GM12878 (cell line): ENCODE data around the gene PLCB4. TPM values are rescaled to one million over a fixed set of nuclear protein-coding genes. Genes with fewer than 3 reads are reported as not detected.

ENCODE experiments used
- ATAC-seq: fragments of 200-7000 bp; cut with Tn5 transposase; 3 replicates; pipeline ENCODE4 v1.9.1; 2020; ENCODE audit warnings: mild to moderate bottlenecking, moderate library complexity
- BruUV-seq: library from RNA; stranded (reverse); fragments of 400-500 nt; replicated peaks from 2 replicates; lab custom pipeline; 2021; lab: Mats Ljungman, UMichigan
- CTCF ChIA-PET: fragments of 300-600 bp; sonication (Branson Sonifier 250); formaldehyde crosslinking; extraction: SDS; loops from one replicate; lab custom pipeline; 2021; ENCODE audit warnings: inconsistent platforms; lab: Yijun Ruan, JAX
- POLR2A ChIA-PET: fragments of 350-600 bp; formaldehyde crosslinking; extraction: SDS; loops from one replicate; lab custom pipeline; 2021; ENCODE audit warnings: inconsistent platforms; lab: Charles Lee
- RAD21 ChIA-PET: fragments of 300-600 bp; sonication (Branson Sonifier 250); formaldehyde crosslinking; loops from one replicate; lab custom pipeline; 2023; ENCODE audit warnings: antibody characterized with exemption; ENCODE audit not compliant: unreplicated experiment; lab: Charles Lee
- SMC1A ChIA-PET: fragments of 300-600 bp; sonication (Branson Sonifier 250); formaldehyde crosslinking; loops from one replicate; lab custom pipeline; 2023; ENCODE audit not compliant: unreplicated experiment, uncharacterized antibody; lab: Charles Lee
- DNase-seq: peaks from one replicate; pipeline ENCODE4 v3.0.0-alpha.2; 2011; ENCODE audit warnings: low read depth, low spot score
- FAIRE-seq: peaks from 3 replicates; lab custom pipeline; 2011; peaks lifted over from hg19 to GRCh38; lab: Jason Lieb, UNC
- H2AFZ ChIP-seq: 2 replicates; pipeline ENCODE4 v1.6.0; 2011; ENCODE audit warnings: low read depth, low read length, control low read depth; ENCODE audit not compliant: control insufficient read depth
- H3K27ac ChIP-seq: 2 replicates; pipeline ENCODE4 v1.5.1; 2011; ENCODE audit warnings: control low read depth; ENCODE audit not compliant: control insufficient read depth, insufficient read depth
- H3K27me3 ChIP-seq, 2 experiments: replicated peaks in 1 of 2; 2 replicates each; pipeline versions ENCODE4 v1.6.0 to v1.6.1; 2011; ENCODE audit warnings: low read length in 1 of 2; ENCODE audit not compliant: control insufficient read depth in 2 of 2, insufficient read depth in 2 of 2
- H3K36me3 ChIP-seq, 2 experiments: 2 replicates each; pipeline ENCODE4 v1.5.1; 2011; ENCODE audit warnings: low read length in 1 of 2; ENCODE audit not compliant: control insufficient read depth in 2 of 2, insufficient read depth in 2 of 2
- H3K4me1 ChIP-seq: 2 replicates; pipeline ENCODE4 v1.6.1; 2011; ENCODE audit warnings: mild to moderate bottlenecking, low read length, moderate library complexity, mixed read lengths; ENCODE audit not compliant: control insufficient read depth, insufficient read depth
- H3K4me2 ChIP-seq: 2 replicates; pipeline ENCODE4 v1.6.0; 2011; ENCODE audit warnings: control low read depth; ENCODE audit not compliant: control insufficient read depth, insufficient read depth
- H3K4me3 ChIP-seq: fragments of 200-600 bp; sonication (generic); 2 replicates; pipeline ENCODE4 v1.5.1; 2016
- H3K79me2 ChIP-seq: 2 replicates; pipeline ENCODE4 v1.6.0; 2011; ENCODE audit warnings: low read length; ENCODE audit not compliant: control insufficient read depth, insufficient read depth
- H3K9ac ChIP-seq: 2 replicates; pipeline ENCODE4 v1.8.0; 2011; ENCODE audit warnings: low read length, control low read depth, mixed read lengths; ENCODE audit not compliant: control insufficient read depth, insufficient read depth
- H3K9me3 ChIP-seq: replicated peaks from 3 replicates; pipeline ENCODE4 v1.5.1; 2011; ENCODE audit warnings: mild to moderate bottlenecking, low read length; ENCODE audit not compliant: control insufficient read depth, insufficient read depth
- H4K20me1 ChIP-seq: 2 replicates; pipeline ENCODE4 v1.6.0; 2011; ENCODE audit not compliant: control insufficient read depth, insufficient read depth
- CHD2 ChIP-seq: IDR thresholded peaks from 2 replicates; pipeline ENCODE4 v1.6.1; 2011; ENCODE audit warnings: low read depth, low read length, improper control_type of control experiment, borderline replicate concordance
- EED ChIP-seq: sonication (generic); IDR thresholded peaks from 2 replicates; pipeline ENCODE4 v1.6.1; 2016; ENCODE audit warnings: antibody characterized with exemption, low read depth
- IKZF1 ChIP-seq: fragments of 450-650 bp; conservative IDR thresholded peaks from 2 replicates; pipeline ENCODE4 v1.6.1; 2017; ENCODE audit warnings: antibody characterized with exemption, mild to moderate bottlenecking
- NFYA ChIP-seq: IDR thresholded peaks from 2 replicates; pipeline ENCODE4 v1.6.1; 2011; ENCODE audit warnings: low read depth, mild to moderate bottlenecking, low read length, improper control_type of control experiment, borderline replicate concordance
- PAX8 ChIP-seq: fragments of 450-650 bp; IDR thresholded peaks from 2 replicates; pipeline ENCODE4 v1.6.1; 2017; ENCODE audit warnings: mild to moderate bottlenecking, moderate library complexity
- POU2F2 ChIP-seq: IDR thresholded peaks from 3 replicates; pipeline ENCODE4 v1.6.1; 2011; ENCODE audit warnings: low read depth, mild to moderate bottlenecking, low read length, borderline replicate concordance
- RB1 ChIP-seq: fragments of 450-650 bp; formaldehyde crosslinking; IDR thresholded peaks from 2 replicates; pipeline ENCODE4 v1.6.1; 2017; ENCODE audit warnings: mild to moderate bottlenecking, borderline replicate concordance
- SMAD5 ChIP-seq: IDR thresholded peaks from 2 replicates; pipeline ENCODE4 v1.6.1; 2016; ENCODE audit warnings: antibody characterized with exemption, low read depth
- WGBS: methylation state at CpG from one replicate; pipeline ENCODE4 v1.1.6; 2016; ENCODE audit warnings: low lambda C conversion rate; ENCODE audit not compliant: insufficient replicate concordance, insufficient coverage; ENCODE audit errors: missing lambda C conversion rate; 5-methylcytosine and 5-hydroxymethylcytosine counted together
- in situ Hi-C: fragments of 300-500 bp; cut with MboI; formaldehyde crosslinking; loops from 9 replicates; pipeline ENCODE4 v1.14.3; 2018; ENCODE audit warnings: mixed read lengths
- intact Hi-C: fragments of 100-400 bp; cut with micrococcal nuclease; formaldehyde crosslinking; loops from one replicate; pipeline ENCODE4 v1.14.2; 2022; ENCODE audit not compliant: unreplicated experiment
- polyA plus RNA-seq, 11 experiments: library from polyadenylated mRNA; depleted of rRNA in 4 of 11; unstranded in 6 of 11; stranded (reverse) in 5 of 11; fragments of >200 nt; fragmentation: Nextera tagmentation in 4 of 11; fragmentation: Illumina TruSeq in 1 of 11; extraction: Ambion mirVana in 4 of 11; extraction: Trizol in 1 of 11; gene quantifications; 1 replicate in 1 of 11; 2 replicates in 10 of 11; pipeline versions ENCODE4 v1.2.1 to v1.2.3, GENCODE V29; 2011 to 2016; ENCODE audit warnings: inconsistent platforms in 2 of 11, missing spikeins in 2 of 11, low read depth in 1 of 11
- total RNA-seq, 4 experiments: library from RNA; depleted of rRNA in 3 of 4; stranded (reverse); fragments of >200 nt in 3 of 4; fragmentation: Illumina TruSeq in 1 of 4; extraction: Trizol in 1 of 4; gene quantifications; 2 replicates each; pipeline versions ENCODE4 v1.2.1 to v1.2.3, GENCODE V29; 2013 to 2021
- TF ChIP-seq, protein P1 (sequence below): fragments of 450-650 bp; formaldehyde crosslinking; IDR thresholded peaks from 2 replicates; pipeline ENCODE4 v1.4.0; 2020; ENCODE audit warnings: mild to moderate bottlenecking, moderate library complexity
- TF ChIP-seq, protein P2 (sequence below): fragments of 450-650 bp; IDR thresholded peaks from 2 replicates; pipeline ENCODE4 v1.6.1; 2017; ENCODE audit warnings: antibody characterized with exemption, mild to moderate bottlenecking, moderate library complexity

The PLCB4 gene
- total and polyA plus RNA-seq, 10 of the 15 experiments (the other 5 are each of a cell fraction or from before 2014, with no cell fraction given) = not detected

DNA sequence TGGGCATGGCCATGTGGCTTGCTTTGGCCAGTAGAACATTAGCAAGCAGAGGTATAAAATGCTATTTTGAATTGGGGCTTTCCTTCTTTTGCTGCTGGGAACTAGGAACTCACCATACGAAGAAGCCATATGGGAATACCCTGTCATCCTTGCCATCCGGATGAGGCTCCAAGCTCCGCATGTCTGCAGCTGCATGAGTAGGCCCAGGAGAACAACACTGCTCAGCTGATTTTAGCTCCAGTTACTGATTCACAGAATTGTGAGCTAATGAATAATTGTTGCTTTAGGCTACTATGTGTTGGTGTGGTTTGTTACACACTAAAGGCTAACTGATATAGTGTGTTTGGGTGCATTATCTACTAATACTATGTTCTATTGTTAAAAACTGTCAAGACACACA lies 2.7 kb upstream of the PLCB4 start:
- RAD21 ChIA-PET = no interaction called here
- no peaks in the 10 kb centered on the region; a peak in 2 of 4 replicates for H3K27me3 ChIP-seq
- DNase-seq (no peak), ATAC-seq (no peak), FAIRE-seq (no peak)
- 31% methylated on average over 3 of the region's 3 CpGs for WGBS
- no peaks in the 10 kb centered on the region for H3K36me3 ChIP-seq
- SMC1A ChIA-PET = no interaction called here
- H3K27ac ChIP-seq = no peak overlapping the region
- H4K20me1 ChIP-seq = no peaks in the 10 kb centered on the region
- no TSS peak for BruUV-seq
- H3K4me2 ChIP-seq = no peak overlapping the region
- POLR2A ChIA-PET = no interaction called here
- H3K79me2 ChIP-seq = no peaks in the 10 kb centered on the region
- H3K4me1 ChIP-seq = no peaks in the 10 kb centered on the region
- in situ Hi-C loops (no loop called here), intact Hi-C loops (no loop called here)
- TF ChIP-seq SMAD5 = no peak
- TF ChIP-seq, protein P1, sequence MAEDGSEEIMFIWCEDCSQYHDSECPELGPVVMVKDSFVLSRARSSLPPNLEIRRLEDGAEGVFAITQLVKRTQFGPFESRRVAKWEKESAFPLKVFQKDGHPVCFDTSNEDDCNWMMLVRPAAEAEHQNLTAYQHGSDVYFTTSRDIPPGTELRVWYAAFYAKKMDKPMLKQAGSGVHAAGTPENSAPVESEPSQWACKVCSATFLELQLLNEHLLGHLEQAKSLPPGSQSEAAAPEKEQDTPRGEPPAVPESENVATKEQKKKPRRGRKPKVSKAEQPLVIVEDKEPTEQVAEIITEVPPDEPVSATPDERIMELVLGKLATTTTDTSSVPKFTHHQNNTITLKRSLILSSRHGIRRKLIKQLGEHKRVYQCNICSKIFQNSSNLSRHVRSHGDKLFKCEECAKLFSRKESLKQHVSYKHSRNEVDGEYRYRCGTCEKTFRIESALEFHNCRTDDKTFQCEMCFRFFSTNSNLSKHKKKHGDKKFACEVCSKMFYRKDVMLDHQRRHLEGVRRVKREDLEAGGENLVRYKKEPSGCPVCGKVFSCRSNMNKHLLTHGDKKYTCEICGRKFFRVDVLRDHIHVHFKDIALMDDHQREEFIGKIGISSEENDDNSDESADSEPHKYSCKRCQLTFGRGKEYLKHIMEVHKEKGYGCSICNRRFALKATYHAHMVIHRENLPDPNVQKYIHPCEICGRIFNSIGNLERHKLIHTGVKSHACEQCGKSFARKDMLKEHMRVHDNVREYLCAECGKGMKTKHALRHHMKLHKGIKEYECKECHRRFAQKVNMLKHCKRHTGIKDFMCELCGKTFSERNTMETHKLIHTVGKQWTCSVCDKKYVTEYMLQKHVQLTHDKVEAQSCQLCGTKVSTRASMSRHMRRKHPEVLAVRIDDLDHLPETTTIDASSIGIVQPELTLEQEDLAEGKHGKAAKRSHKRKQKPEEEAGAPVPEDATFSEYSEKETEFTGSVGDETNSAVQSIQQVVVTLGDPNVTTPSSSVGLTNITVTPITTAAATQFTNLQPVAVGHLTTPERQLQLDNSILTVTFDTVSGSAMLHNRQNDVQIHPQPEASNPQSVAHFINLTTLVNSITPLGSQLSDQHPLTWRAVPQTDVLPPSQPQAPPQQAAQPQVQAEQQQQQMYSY = no peak
- TF ChIP-seq, protein P2, sequence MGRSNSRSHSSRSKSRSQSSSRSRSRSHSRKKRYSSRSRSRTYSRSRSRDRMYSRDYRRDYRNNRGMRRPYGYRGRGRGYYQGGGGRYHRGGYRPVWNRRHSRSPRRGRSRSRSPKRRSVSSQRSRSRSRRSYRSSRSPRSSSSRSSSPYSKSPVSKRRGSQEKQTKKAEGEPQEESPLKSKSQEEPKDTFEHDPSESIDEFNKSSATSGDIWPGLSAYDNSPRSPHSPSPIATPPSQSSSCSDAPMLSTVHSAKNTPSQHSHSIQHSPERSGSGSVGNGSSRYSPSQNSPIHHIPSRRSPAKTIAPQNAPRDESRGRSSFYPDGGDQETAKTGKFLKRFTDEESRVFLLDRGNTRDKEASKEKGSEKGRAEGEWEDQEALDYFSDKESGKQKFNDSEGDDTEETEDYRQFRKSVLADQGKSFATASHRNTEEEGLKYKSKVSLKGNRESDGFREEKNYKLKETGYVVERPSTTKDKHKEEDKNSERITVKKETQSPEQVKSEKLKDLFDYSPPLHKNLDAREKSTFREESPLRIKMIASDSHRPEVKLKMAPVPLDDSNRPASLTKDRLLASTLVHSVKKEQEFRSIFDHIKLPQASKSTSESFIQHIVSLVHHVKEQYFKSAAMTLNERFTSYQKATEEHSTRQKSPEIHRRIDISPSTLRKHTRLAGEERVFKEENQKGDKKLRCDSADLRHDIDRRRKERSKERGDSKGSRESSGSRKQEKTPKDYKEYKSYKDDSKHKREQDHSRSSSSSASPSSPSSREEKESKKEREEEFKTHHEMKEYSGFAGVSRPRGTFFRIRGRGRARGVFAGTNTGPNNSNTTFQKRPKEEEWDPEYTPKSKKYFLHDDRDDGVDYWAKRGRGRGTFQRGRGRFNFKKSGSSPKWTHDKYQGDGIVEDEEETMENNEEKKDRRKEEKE = no peak
- no peak for TF ChIP-seq CHD2
- no peak for TF ChIP-seq IKZF1
- TF ChIP-seq POU2F2 = no peak
- no peak for TF ChIP-seq RB1
- no peak for TF ChIP-seq NFYA
- TF ChIP-seq PAX8 = no peak
- TF ChIP-seq EED = no peak
- H2AFZ ChIP-seq = no peak overlapping the region
- no peaks in the 10 kb centered on the region for H3K9me3 ChIP-seq
- no peak overlapping the region for H3K9ac ChIP-seq
- no peak overlapping the region for H3K4me3 ChIP-seq
- CTCF ChIA-PET = no interaction called here
